Vagina (tissue), 2 donors: Measurements from ENCODE around the gene HCN1. TPM values are rescaled to one million over a fixed set of nuclear protein-coding genes. Genes with fewer than 3 reads are reported as not detected.

ENCODE experiments used
- DNase-seq, 2 donors: peaks; one replicate each; pipeline ENCODE4 v3.0.0-alpha.2; 2017; ENCODE audit errors: extremely low spot score in 2 of 2
- H3K27ac ChIP-seq: fragments of 200-600 bp; sonication (generic); one replicate; pipeline ENCODE4 v1.5.1; 2019
- H3K27me3 ChIP-seq: fragments of 200-600 bp; sonication (generic); one replicate; pipeline ENCODE4 v1.5.1; 2019
- H3K36me3 ChIP-seq, 2 donors: fragments of 200-600 bp; sonication (generic); one replicate each; pipeline ENCODE4 v1.5.1; 2017 to 2019
- H3K4me1 ChIP-seq: fragments of 200-600 bp; sonication (generic); one replicate; pipeline ENCODE4 v1.5.1; 2019
- H3K4me3 ChIP-seq, 2 donors: fragments of 200-600 bp; sonication (generic); 1 replicate in 1 of 2; 2 replicates in 1 of 2; pipeline ENCODE4 v1.5.1; 2016 to 2019
- H3K9me3 ChIP-seq: fragments of 200-600 bp; sonication (generic); one replicate; pipeline ENCODE4 v1.5.1; 2019
- POLR2A ChIP-seq, 2 donors: fragments of 450-650 bp; IDR thresholded peaks; one replicate each; pipeline ENCODE4 v1.6.1; 2017; ENCODE audit warnings: antibody characterized with exemption in 2 of 2, mild to moderate bottlenecking in 2 of 2, moderate library complexity in 2 of 2
- POLR2AphosphoS5 ChIP-seq, 2 donors: sonication (generic); formaldehyde crosslinking; IDR thresholded peaks; one replicate each; pipeline ENCODE4 v1.9.0; 2017; ENCODE audit warnings: antibody characterized with exemption in 2 of 2, mild to moderate bottlenecking in 2 of 2, low read depth in 1 of 2; ENCODE audit not compliant: insufficient read depth in 1 of 2
- intact Hi-C: fragments of 100-400 bp; cut with DNase I; formaldehyde crosslinking; loops from one replicate; pipeline ENCODE4 v1.15.1; 2023
- total RNA-seq: library from RNA; depleted of rRNA; stranded (reverse); fragments of >200 nt; gene quantifications from one replicate; pipeline ENCODE4 v1.2.3, GENCODE V29; 2016
- TF ChIP-seq, protein P1 (sequence below), 3 experiments: fragments of 450-650 bp in 2 of 3; fragments of 200-600 bp in 1 of 3; sonication (generic) in 1 of 3; IDR thresholded peaks; one replicate each; pipeline ENCODE4 v1.5.1; 2017 to 2019; ENCODE audit warnings: antibody characterized with exemption in 3 of 3, mild to moderate bottlenecking in 2 of 3, moderate library complexity in 2 of 3

HCN1 gene
- total RNA-seq, 1 donor from 2014 or later: not detected

DNA sequence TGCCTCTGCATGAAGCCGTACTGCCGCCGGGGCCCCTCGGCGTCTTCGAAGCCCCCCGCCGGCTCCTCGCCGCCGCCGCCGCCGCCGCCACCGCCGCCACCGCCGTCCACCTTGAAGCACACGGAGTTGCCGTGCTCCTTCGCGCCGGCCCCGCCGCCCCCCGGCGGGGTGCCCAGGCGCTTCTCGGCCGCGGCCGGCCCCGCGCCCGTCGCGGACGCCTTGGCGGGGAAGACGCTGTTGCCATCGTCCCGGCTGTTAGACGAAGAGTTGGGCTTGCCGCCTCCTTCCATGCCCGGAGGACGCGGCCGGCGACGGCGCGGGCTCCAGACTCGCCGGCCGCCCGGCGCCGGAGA, 400 bp downstream of the HCN1 start:
- Histone ChIP-seq H3K4me1 (peaks cover 11% of the 10 kb centered on the region), H3K4me3 (peak overlapping the region; percentile 31 to 40), H3K27me3 (no peaks in the 10 kb centered on the region), H3K36me3 (no peaks in the 10 kb centered on the region), H3K9me3 (no peaks in the 10 kb centered on the region), H3K27ac (no peak overlapping the region)
- TF ChIP-seq POLR2AphosphoS5 (IDR thresholded peaks at IDR 0.05; ENCODE audit: insufficient read depth in 1 of 2, low read depth in 1 of 2) (no peak), POLR2A (IDR thresholded peaks at IDR 0.05) (no peak)
- TF ChIP-seq, protein P1, sequence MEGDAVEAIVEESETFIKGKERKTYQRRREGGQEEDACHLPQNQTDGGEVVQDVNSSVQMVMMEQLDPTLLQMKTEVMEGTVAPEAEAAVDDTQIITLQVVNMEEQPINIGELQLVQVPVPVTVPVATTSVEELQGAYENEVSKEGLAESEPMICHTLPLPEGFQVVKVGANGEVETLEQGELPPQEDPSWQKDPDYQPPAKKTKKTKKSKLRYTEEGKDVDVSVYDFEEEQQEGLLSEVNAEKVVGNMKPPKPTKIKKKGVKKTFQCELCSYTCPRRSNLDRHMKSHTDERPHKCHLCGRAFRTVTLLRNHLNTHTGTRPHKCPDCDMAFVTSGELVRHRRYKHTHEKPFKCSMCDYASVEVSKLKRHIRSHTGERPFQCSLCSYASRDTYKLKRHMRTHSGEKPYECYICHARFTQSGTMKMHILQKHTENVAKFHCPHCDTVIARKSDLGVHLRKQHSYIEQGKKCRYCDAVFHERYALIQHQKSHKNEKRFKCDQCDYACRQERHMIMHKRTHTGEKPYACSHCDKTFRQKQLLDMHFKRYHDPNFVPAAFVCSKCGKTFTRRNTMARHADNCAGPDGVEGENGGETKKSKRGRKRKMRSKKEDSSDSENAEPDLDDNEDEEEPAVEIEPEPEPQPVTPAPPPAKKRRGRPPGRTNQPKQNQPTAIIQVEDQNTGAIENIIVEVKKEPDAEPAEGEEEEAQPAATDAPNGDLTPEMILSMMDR (IDR thresholded peaks at IDR 0.05): no peak
- intact Hi-C loops: no loop called here
- DNase-seq: no peak

DNA sequence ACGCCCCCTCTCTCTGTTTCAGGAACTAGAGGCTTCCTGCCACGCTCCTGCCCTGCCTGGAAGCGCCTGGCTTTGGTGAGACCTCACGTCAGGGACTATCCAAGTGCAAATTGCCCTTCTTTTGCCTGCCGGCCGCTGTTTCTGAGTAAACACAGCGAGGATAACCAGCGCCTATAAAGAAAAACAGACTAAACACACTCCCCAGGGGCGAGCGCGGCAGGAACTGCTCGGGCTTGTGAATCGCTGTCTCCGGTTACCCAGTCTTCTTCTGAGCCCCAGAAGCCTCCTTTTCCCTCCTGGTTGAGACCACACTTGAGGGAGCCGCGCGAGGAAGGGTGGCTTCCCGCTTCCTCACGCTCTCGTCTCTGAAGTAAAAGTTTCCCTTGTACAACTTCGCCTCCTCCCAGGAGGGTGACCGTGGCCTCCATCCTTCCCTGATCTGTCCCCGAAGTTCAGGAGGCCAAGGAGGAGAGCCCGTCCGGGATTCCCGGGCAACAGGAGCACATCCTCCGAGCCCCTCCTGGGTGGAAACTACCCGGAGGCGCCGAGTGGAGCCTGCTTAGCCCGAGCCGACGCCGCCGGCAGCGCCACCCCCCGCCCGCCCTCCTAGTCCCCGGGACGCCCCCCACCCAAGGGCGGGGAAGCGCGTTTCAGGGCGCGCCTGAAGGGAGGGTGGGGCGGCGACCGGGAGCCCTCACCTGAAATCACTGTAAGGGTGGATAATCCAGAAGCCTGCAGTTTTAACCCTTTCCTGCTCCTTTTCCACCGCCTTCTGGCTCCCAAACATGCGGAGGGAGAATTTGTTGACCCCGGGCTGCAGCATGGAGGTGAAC, 993 bp downstream of the HCN1 start:
- Histone ChIP-seq H3K36me3 (no peaks in the 10 kb centered on the region), H3K4me1 (peaks cover 11% of the 10 kb centered on the region), H3K4me3 (peak overlapping the region; percentile 31 to 40), H3K27me3 (no peaks in the 10 kb centered on the region), H3K27ac (no peak overlapping the region), H3K9me3 (no peaks in the 10 kb centered on the region)
- DNase-seq: no peak
- intact Hi-C loops: no loop called here
- no peak for TF ChIP-seq POLR2A (IDR thresholded peaks at IDR 0.05)
- TF ChIP-seq POLR2AphosphoS5 (IDR thresholded peaks at IDR 0.05; ENCODE audit: insufficient read depth in 1 of 2, low read depth in 1 of 2): no peak
- TF ChIP-seq, protein P1 (IDR thresholded peaks at IDR 0.05): no peak

DNA sequence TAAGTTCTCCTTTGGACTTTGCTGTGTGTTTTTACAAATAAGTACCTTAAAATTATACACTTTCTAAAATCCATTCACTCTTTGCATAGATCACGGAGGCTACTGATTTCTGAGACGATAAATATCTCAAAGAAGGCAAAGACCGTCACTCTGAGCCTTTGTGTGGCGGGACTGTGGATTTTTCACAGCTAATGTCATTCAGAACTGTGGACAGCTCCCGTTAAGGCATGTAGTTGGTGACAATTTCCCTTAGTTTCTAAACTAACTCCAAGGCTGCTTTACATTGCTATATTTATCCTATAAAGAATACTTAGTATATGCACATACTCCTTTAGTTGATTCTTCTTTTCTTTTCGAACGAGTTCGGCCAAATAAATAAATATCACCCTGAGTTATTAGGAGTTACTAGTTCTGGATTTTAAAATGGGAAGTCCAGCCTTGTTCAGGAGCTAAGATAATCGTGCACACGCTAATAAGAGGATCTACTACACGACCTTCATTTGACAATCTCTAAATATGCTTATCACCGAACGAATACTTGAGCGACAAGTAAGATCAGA, 1.8 kb downstream of the HCN1 start:
- no peak overlapping the region for H3K4me3 ChIP-seq
- no peak for TF ChIP-seq POLR2A (IDR thresholded peaks at IDR 0.05)
- TF ChIP-seq, protein P1 (IDR thresholded peaks at IDR 0.05): no peak
- TF ChIP-seq POLR2AphosphoS5 (IDR thresholded peaks at IDR 0.05; ENCODE audit: insufficient read depth in 1 of 2, low read depth in 1 of 2): no peak
- no peak for DNase-seq
- intact Hi-C loops: no loop called here
- H3K27ac ChIP-seq: no peak overlapping the region
- H3K36me3 ChIP-seq: no peaks in the 10 kb centered on the region
- H3K9me3 ChIP-seq: no peaks in the 10 kb centered on the region
- H3K4me1 ChIP-seq: peaks cover 11% of the 10 kb centered on the region
- H3K27me3 ChIP-seq: no peaks in the 10 kb centered on the region

DNA sequence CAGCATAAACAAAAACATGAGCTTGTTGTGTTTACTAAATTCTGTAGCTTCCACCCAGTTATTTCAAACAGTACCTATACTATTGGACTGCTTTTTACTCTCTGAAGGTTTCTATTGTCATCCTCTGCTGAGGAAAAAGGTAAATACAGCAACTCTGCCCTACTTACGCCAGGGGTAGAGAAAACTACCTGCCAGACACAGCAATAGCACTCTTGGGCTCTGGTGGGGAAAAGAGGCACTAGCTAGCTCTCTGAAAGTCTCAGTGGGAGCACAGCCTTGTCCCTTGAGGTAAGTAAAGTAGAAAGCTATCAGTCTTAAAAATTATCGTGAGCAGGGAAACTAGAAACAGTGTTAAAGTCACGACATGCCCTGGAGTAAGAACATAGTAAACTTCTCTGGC, 3.7 kb downstream of the HCN1 start:
- no peak overlapping the region for H3K4me3 ChIP-seq
- TF ChIP-seq, protein P1 (IDR thresholded peaks at IDR 0.05): no peak
- no peak for TF ChIP-seq POLR2A (IDR thresholded peaks at IDR 0.05)
- TF ChIP-seq POLR2AphosphoS5 (IDR thresholded peaks at IDR 0.05; ENCODE audit: insufficient read depth in 1 of 2, low read depth in 1 of 2): no peak
- H3K27me3 ChIP-seq: no peaks in the 10 kb centered on the region
- intact Hi-C loops: no loop called here
- no peak for DNase-seq
- peaks cover 11% of the 10 kb centered on the region for H3K4me1 ChIP-seq
- no peak overlapping the region for H3K27ac ChIP-seq
- H3K9me3 ChIP-seq: no peaks in the 10 kb centered on the region
- H3K36me3 ChIP-seq: no peaks in the 10 kb centered on the region

DNA sequence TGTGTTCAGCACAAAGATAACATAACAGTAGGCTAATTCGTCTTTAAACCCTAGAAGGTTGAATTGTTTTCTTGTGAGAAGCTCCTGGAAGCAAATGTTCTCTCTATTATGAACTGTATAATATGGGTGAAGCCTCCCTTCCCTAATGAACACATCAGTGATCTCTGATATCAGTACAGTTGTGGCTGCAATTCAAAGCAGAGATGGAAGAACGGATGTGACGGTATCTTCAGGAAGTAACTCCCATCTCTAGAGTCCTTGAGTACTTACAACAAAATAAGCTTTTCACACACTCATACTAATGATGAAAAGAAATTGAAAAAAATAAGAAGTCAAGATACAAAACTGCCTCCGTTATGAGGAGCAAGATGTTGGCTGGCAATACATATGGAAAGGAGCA, 4.5 kb downstream of the HCN1 start:
- intact Hi-C loops: no loop called here
- peaks cover 11% of the 10 kb centered on the region for H3K4me1 ChIP-seq

More for the DNA sequence above, 4.5 kb downstream of the HCN1 start:
- Histone ChIP-seq H3K4me3 (no peak overlapping the region), H3K36me3 (no peaks in the 10 kb centered on the region), H3K27me3 (no peaks in the 10 kb centered on the region), H3K9me3 (no peaks in the 10 kb centered on the region), H3K27ac (no peak overlapping the region)
- TF ChIP-seq POLR2AphosphoS5 (IDR thresholded peaks at IDR 0.05; ENCODE audit: insufficient read depth in 1 of 2, low read depth in 1 of 2): no peak
- TF ChIP-seq, protein P1 (IDR thresholded peaks at IDR 0.05): no peak
- TF ChIP-seq POLR2A (IDR thresholded peaks at IDR 0.05): no peak
- no peak for DNase-seq
